Smooth muscle cell (in vitro differentiated cells): ENCODE results near the gene NODAL. TPM values are rescaled to one million over a fixed set of nuclear protein-coding genes. Genes with fewer than 3 reads are reported as not detected.

Experiments
- DNase-seq: peaks from one replicate; lab custom pipeline; 2025; ENCODE audit not compliant: unreplicated experiment; lab: John Stamatoyannopoulos, UW
- H2AFZ ChIP-seq: fragments of 200-600 bp; sonication (generic); 2 replicates; pipeline ENCODE4 v1.6.0; 2016; ENCODE audit warnings: antibody characterized with exemption, low read depth, mild to moderate bottlenecking
- H3F3A ChIP-seq: fragments of 200-600 bp; sonication (generic); 2 replicates; pipeline ENCODE4 v1.6.0; 2017; ENCODE audit warnings: antibody characterized with exemption, low read depth
- H3K27ac ChIP-seq: fragments of 200-600 bp; sonication (generic); 2 replicates; pipeline ENCODE4 v1.5.1; 2016; ENCODE audit warnings: low read depth, mild to moderate bottlenecking
- H3K27me3 ChIP-seq: fragments of 200-600 bp; sonication (generic); 2 replicates; pipeline ENCODE4 v1.6.1; 2016; ENCODE audit warnings: low read depth, mild to moderate bottlenecking
- H3K36me3 ChIP-seq: fragments of 200-600 bp; sonication (generic); 2 replicates; pipeline ENCODE4 v1.5.1; 2016; ENCODE audit warnings: low read depth
- H3K4me1 ChIP-seq: fragments of 200-600 bp; sonication (generic); 2 replicates; pipeline ENCODE4 v1.5.1; 2016; ENCODE audit warnings: low read depth
- H3K4me2 ChIP-seq: fragments of 200-600 bp; sonication (generic); 2 replicates; pipeline ENCODE4 v1.6.0; 2016; ENCODE audit warnings: mild to moderate bottlenecking
- H3K4me3 ChIP-seq: fragments of 200-600 bp; sonication (generic); 2 replicates; pipeline ENCODE4 v1.5.1; 2016; ENCODE audit warnings: mild to moderate bottlenecking
- H3K79me2 ChIP-seq: fragments of 200-600 bp; sonication (generic); 2 replicates; pipeline ENCODE4 v1.6.0; 2016; ENCODE audit warnings: low read depth, mild to moderate bottlenecking
- H3K9ac ChIP-seq: fragments of 200-600 bp; sonication (generic); 2 replicates; pipeline ENCODE4 v1.6.0; 2016; ENCODE audit warnings: low read depth
- H3K9me3 ChIP-seq: fragments of 200-600 bp; sonication (generic); replicated peaks from 2 replicates; pipeline ENCODE4 v1.5.1; 2016; ENCODE audit warnings: low read depth
- H4K20me1 ChIP-seq: fragments of 200-600 bp; sonication (generic); 2 replicates; pipeline ENCODE4 v1.6.0; 2016; ENCODE audit warnings: low read depth
- CTCF ChIP-seq: fragments of 200-600 bp; sonication (generic); IDR thresholded peaks from 2 replicates; pipeline ENCODE4 v1.5.1; 2017; ENCODE audit warnings: borderline replicate concordance, mild to moderate bottlenecking, antibody characterized with exemption; ENCODE audit not compliant: insufficient read depth, poor library complexity, severe bottlenecking
- WGBS: methylation state at CpG from one replicate; pipeline ENCODE4 v1.1.7; 2016; ENCODE audit warnings: low lambda C conversion rate; 5-methylcytosine and 5-hydroxymethylcytosine counted together
- polyA plus RNA-seq: library from polyadenylated mRNA; unstranded; fragments of >200 nt; fragmentation: Nextera tagmentation; extraction: Ambion mirVana; gene quantifications from 2 replicates; pipeline ENCODE4 v1.2.1, GENCODE V29; 2016
- total RNA-seq: library from RNA; depleted of rRNA; stranded (reverse); fragments of >200 nt; gene quantifications from 2 replicates; pipeline ENCODE4 v1.2.3, GENCODE V29; 2014

The NODAL gene
- total and polyA plus RNA-seq, 2 experiments from 2014 or later = 0.81 TPM; not detected in 1

- H3K36me3 ChIP-seq = no peaks in the 10 kb centered on the region
- no peaks in the 10 kb centered on the region for H4K20me1 ChIP-seq
- 76% methylated on average over 8 of the region's 8 CpGs for WGBS
- peaks cover 6% of the 10 kb centered on the region for H3K27me3 ChIP-seq
- no peak overlapping the region for H3K27ac ChIP-seq
- TF ChIP-seq CTCF = no peak
- no peaks in the 10 kb centered on the region for H3K9me3 ChIP-seq
- H3F3A ChIP-seq = peaks cover 7% of the 10 kb centered on the region
- DNase-seq = no peak
- H3K4me1 ChIP-seq = peaks cover 9% of the 10 kb centered on the region
- no peak overlapping the region for H3K4me2 ChIP-seq
- no peak overlapping the region for H2AFZ ChIP-seq
- H3K9ac ChIP-seq = no peak overlapping the region
- H3K79me2 ChIP-seq = no peaks in the 10 kb centered on the region
- H3K4me3 ChIP-seq = no peak overlapping the region
Observed at GRCh38 chr10:70475661-70476060, 34.2 kb upstream of the NODAL start.

GRCh38 chr10:70474780-70475179 is 33.3 kb upstream of the NODAL start:
- Histone ChIP-seq H3K4me2 (no peak overlapping the region), H3K27me3 (peaks cover 6% of the 10 kb centered on the region), H3K4me3 (no peak overlapping the region), H3K79me2 (no peaks in the 10 kb centered on the region), H3K9ac (no peak overlapping the region), H3K36me3 (no peaks in the 10 kb centered on the region), H3K27ac (no peak overlapping the region), H2AFZ (no peak overlapping the region), H3K9me3 (no peaks in the 10 kb centered on the region), H3K4me1 (peaks cover 9% of the 10 kb centered on the region), H4K20me1 (no peaks in the 10 kb centered on the region), H3F3A (peaks cover 7% of the 10 kb centered on the region)
- DNase-seq = no peak
- TF ChIP-seq CTCF = no peak
- WGBS = 94% methylated on average over 2 of the region's 2 CpGs

GRCh38 chr10:70472799-70473454 is 31.4 kb upstream of the NODAL start:
- H3K4me3 ChIP-seq = no peak overlapping the region
- no peak overlapping the region for H3K4me2 ChIP-seq
- no peak overlapping the region for H3K27ac ChIP-seq
- H2AFZ ChIP-seq = no peak overlapping the region
- DNase-seq = no peak
- H3K27me3 ChIP-seq = peaks cover 2% of the 10 kb centered on the region
- no peaks in the 10 kb centered on the region for H3K4me1 ChIP-seq
- H4K20me1 ChIP-seq = no peaks in the 10 kb centered on the region
- no peak overlapping the region for H3K9ac ChIP-seq
- peaks cover 7% of the 10 kb centered on the region for H3F3A ChIP-seq
- no peaks in the 10 kb centered on the region for H3K9me3 ChIP-seq
- H3K36me3 ChIP-seq = no peaks in the 10 kb centered on the region
- H3K79me2 ChIP-seq = no peaks in the 10 kb centered on the region
- WGBS = 89% methylated on average over 8 of the region's 8 CpGs
- no peak for TF ChIP-seq CTCF

GRCh38 chr10:70466951-70467350 is 25.5 kb upstream of the NODAL start:
- Histone ChIP-seq H4K20me1 (no peaks in the 10 kb centered on the region), H3K27ac (no peak overlapping the region), H3K4me1 (no peaks in the 10 kb centered on the region), H3K36me3 (no peaks in the 10 kb centered on the region), H3K4me2 (no peak overlapping the region), H2AFZ (no peak overlapping the region), H3K79me2 (no peaks in the 10 kb centered on the region), H3K27me3 (no peaks in the 10 kb centered on the region), H3K9ac (no peak overlapping the region), H3K9me3 (no peaks in the 10 kb centered on the region), H3F3A (no peaks in the 10 kb centered on the region), H3K4me3 (no peak overlapping the region)
- no peak for DNase-seq
- 88% methylated on average over 3 of the region's 3 CpGs for WGBS
- no peak for TF ChIP-seq CTCF
